ENCODE measurements around the gene ZNF485. TPM values are rescaled to one million over a fixed set of nuclear protein-coding genes. Genes with fewer than 3 reads are reported as not detected.

The ZNF485 gene
- total and polyA plus RNA-seq, 3 experiments from 2014 or later = 5.4 to 7.6 (median 5.5) TPM

- Histone ChIP-seq H3K4me3 (ENCODE audit: low read length) (no peak overlapping the region), H3K36me3 (ENCODE audit: insufficient read depth, low read length) (no peaks in the 10 kb centered on the region), H3K27ac (ENCODE audit: low read depth, low read length) (no peak overlapping the region), H3K9me3 (ENCODE audit: low read length) (no peaks in the 10 kb centered on the region), H3K27me3 (ENCODE audit: insufficient read depth, low read length, poor library complexity, severe bottlenecking) (peaks cover 4% of the 10 kb centered on the region), H3K4me1 (ENCODE audit: insufficient read depth, low read length) (no peaks in the 10 kb centered on the region)
- ChIA-PET CTCF (interaction anchor here (0.8 to 1.5 kb wide), 4 partner anchors 9 to 1191 kb away, joined by 3 to 5 read pairs (median 3); partner anchors contain the start of gene ZNF32), POLR2A (no interaction called here)
- peaks cover 0 to 3% (median 0%) of the 10 kb centered on the region in 5 donors for H3K9me3 Mint-ChIP-seq
- H3K27me3 Mint-ChIP-seq = peaks cover 28 to 42% of the 10 kb centered on the region in 2 donors
- no peak overlapping the region for H3K4me3 Mint-ChIP-seq
- DNase-seq = no peak
- H3K36me3 Mint-ChIP-seq = peaks cover 0 to 11% (median 0%) of the 10 kb centered on the region in 3 donors
- no peak overlapping the region for H3K27ac Mint-ChIP-seq
- H3K4me1 Mint-ChIP-seq = peaks cover 4 to 15% (median 5%) of the 10 kb centered on the region in 3 donors
Observed at GRCh38 chr10:43667317-43667731, 61.1 kb downstream of the ZNF485 start.

Other genes starting within 250 kb of the ZNF485 start
- gene FXYD4, start 234.8 kb upstream of the ZNF485 start, total RNA-seq = not detected
- gene FXYD4, start 234.8 kb upstream of the ZNF485 start, polyA plus RNA-seq = not detected
- 100 to 1,000 TPM; 562 to 566 TPM for gene HNRNPF, start 197.3 kb upstream of the ZNF485 start, total RNA-seq
- 261 TPM for gene HNRNPF, start 197.3 kb upstream of the ZNF485 start, polyA plus RNA-seq
- gene ZNF487, start 169.3 kb upstream of the ZNF485 start, total RNA-seq = 1 to 10 TPM; 1.5 to 4.2 TPM
- 7.9 TPM for gene ZNF487, start 169.3 kb upstream of the ZNF485 start, polyA plus RNA-seq
- gene ZNF239, start 31.8 kb upstream of the ZNF485 start, total RNA-seq = 1 to 10 TPM; 1.4 to 1.6 TPM
- gene ZNF239, start 31.8 kb upstream of the ZNF485 start, polyA plus RNA-seq = 0.90 TPM
- 10 to 100 TPM; 17.4 to 17.7 TPM for gene ZNF32, start 42.4 kb downstream of the ZNF485 start, total RNA-seq
- 86.3 TPM for gene ZNF32, start 42.4 kb downstream of the ZNF485 start, polyA plus RNA-seq

All from CD8-positive, alpha-beta memory T cell (primary cell).